Thyroid gland (tissue), 4 donors: ENCODE data around the gene HK1.

Source experiments
- CTCF ChIP-seq, 6 experiments: fragments of 200-600 bp in 3 of 6; fragments of 450-650 bp in 3 of 6; sonication (generic) in 3 of 6; IDR thresholded peaks; one replicate each; pipeline ENCODE4 v1.5.1; 2016 to 2019; ENCODE audit warnings: antibody characterized with exemption in 6 of 6, mild to moderate bottlenecking in 2 of 6, inconsistent platforms in 1 of 6, moderate library complexity in 1 of 6
- POLR2A ChIP-seq, 2 donors: fragments of 450-650 bp; IDR thresholded peaks; one replicate each; pipeline ENCODE4 v1.6.1; 2017; ENCODE audit warnings: antibody characterized with exemption in 2 of 2, mild to moderate bottlenecking in 2 of 2, moderate library complexity in 1 of 2

DNA sequence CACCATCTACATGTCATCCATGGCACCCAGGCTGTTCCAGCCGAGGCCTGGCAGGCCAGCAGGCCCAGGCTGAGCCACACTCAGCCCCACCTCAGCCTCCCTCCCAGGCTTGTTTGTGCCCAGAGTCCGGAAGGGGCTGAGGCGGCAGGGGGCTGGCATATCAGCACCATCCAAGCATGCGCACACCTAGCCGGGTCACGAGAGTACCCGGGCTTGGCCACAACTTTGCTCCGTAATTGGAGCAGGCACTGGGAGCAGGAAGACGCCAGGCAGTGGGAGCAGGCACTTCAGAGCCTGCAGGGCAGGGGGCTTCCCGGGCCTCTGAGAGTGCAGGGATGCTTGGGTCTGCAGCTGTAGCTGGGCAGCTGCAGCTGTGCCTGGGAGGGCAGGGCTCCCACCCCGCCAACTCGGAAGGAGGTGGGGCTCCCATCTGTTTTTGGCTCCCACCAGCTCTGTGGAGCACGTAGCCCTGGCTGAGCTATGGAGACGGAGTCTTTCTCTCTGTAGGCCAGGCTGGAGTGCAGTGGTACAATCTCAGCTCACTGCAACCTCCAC is 157.7 kb downstream of the HK1 start:
- TF ChIP-seq CTCF (IDR thresholded peaks at IDR 0.05) (no peak), POLR2A (IDR thresholded peaks at IDR 0.05) (no peak)
